Gastrocnemius medialis (tissue), 4 donors: ENCODE measurements around the gene IL16. TPM values are rescaled to one million over a fixed set of nuclear protein-coding genes. Genes with fewer than 3 reads are reported as not detected.
"Not testable (repeated sequence)": the region's sequence is repeated elsewhere in the genome, so short reads cannot be mapped to it uniquely, and the experiment has no call there.

ENCODE experiments used
- ATAC-seq, 2 donors: fragments of 150-250 bp; one replicate each; pipeline ENCODE4 v1.9.1; 2016
- DNase-seq, 2 donors: peaks; one replicate each; pipeline ENCODE4 v3.0.0-alpha.2; 2019
- H3K27ac ChIP-seq, 4 donors: fragments of 200-600 bp; sonication (generic); 1 replicate in 1 of 4; 2 replicates in 3 of 4; pipeline ENCODE4 v1.5.1; 2016 to 2018; ENCODE audit warnings: mild to moderate bottlenecking in 2 of 4, moderate library complexity in 1 of 4
- H3K27me3 ChIP-seq, 3 donors: fragments of 200-600 bp; sonication (generic) in 2 of 3; 1 replicate in 1 of 3; 2 replicates in 2 of 3; pipeline versions ENCODE4 v1.5.1 to v1.6.0; 2016 to 2019; ENCODE audit warnings: mild to moderate bottlenecking in 1 of 3, moderate library complexity in 1 of 3
- H3K36me3 ChIP-seq, 2 donors: fragments of 200-600 bp; sonication (generic) in 1 of 2; one replicate each; pipeline ENCODE4 v1.5.1; 2017 to 2018
- H3K4me1 ChIP-seq, 2 donors: fragments of 200-600 bp; sonication (generic) in 1 of 2; one replicate each; pipeline ENCODE4 v1.5.1; 2016 to 2017; ENCODE audit warnings: mild to moderate bottlenecking in 2 of 2
- H3K4me3 ChIP-seq, 4 donors: fragments of 200-600 bp; sonication (generic) in 3 of 4; 1 replicate in 1 of 4; 2 replicates in 3 of 4; pipeline ENCODE4 v1.5.1; 2016 to 2019; ENCODE audit warnings: mild to moderate bottlenecking in 2 of 4
- H3K9me3 ChIP-seq, 3 donors: fragments of 200-600 bp; sonication (generic) in 2 of 3; 1 replicate in 1 of 3; 2 replicates in 2 of 3; pipeline ENCODE4 v1.5.1; 2016 to 2019
- POLR2A ChIP-seq, 2 donors: fragments of 450-650 bp; IDR thresholded peaks; one replicate each; pipeline ENCODE4 v1.6.1; 2017; ENCODE audit warnings: antibody characterized with exemption in 2 of 2, mild to moderate bottlenecking in 2 of 2, moderate library complexity in 2 of 2
- in situ Hi-C, 4 donors: fragments of 200-750 bp; cut with MboI; loops; one replicate each; pipeline versions ENCODE4 v1.15.0 to v1.8.0; 2017; ENCODE audit warnings: low sequenced_read_pairs in 4 of 4
- intact Hi-C: fragments of 100-400 bp; cut with DNase I; formaldehyde crosslinking; loops from one replicate; pipeline ENCODE4 v1.15.1; 2023; ENCODE audit warnings: low total_unique reads
- total RNA-seq, 4 donors: library from RNA; depleted of rRNA; stranded (reverse); fragments of >200 nt; gene quantifications; one replicate each; pipeline versions ENCODE4 v1.1.0 to v1.2.3, GENCODE V29; 2016
- TF ChIP-seq, protein P1 (sequence below), 5 experiments: fragments of 450-650 bp in 3 of 5; fragments of 200-600 bp in 2 of 5; sonication (generic) in 2 of 5; IDR thresholded peaks in 4 of 5; conservative IDR thresholded peaks in 1 of 5; 1 replicate in 4 of 5; 2 replicates in 1 of 5; pipeline ENCODE4 v1.5.1; 2016 to 2019; ENCODE audit warnings: antibody characterized with exemption in 5 of 5, mild to moderate bottlenecking in 3 of 5, moderate library complexity in 3 of 5

Gene IL16
- total RNA-seq, 4 donors from 2014 or later: 3.3 to 4.5 (median 4.3) TPM

- no peak overlapping the region for H3K27ac ChIP-seq
- no peaks in the 10 kb centered on the region for H3K27me3 ChIP-seq
- no peak overlapping the region for H3K4me3 ChIP-seq
- intact Hi-C loops: no loop called here
- TF ChIP-seq, protein P1, sequence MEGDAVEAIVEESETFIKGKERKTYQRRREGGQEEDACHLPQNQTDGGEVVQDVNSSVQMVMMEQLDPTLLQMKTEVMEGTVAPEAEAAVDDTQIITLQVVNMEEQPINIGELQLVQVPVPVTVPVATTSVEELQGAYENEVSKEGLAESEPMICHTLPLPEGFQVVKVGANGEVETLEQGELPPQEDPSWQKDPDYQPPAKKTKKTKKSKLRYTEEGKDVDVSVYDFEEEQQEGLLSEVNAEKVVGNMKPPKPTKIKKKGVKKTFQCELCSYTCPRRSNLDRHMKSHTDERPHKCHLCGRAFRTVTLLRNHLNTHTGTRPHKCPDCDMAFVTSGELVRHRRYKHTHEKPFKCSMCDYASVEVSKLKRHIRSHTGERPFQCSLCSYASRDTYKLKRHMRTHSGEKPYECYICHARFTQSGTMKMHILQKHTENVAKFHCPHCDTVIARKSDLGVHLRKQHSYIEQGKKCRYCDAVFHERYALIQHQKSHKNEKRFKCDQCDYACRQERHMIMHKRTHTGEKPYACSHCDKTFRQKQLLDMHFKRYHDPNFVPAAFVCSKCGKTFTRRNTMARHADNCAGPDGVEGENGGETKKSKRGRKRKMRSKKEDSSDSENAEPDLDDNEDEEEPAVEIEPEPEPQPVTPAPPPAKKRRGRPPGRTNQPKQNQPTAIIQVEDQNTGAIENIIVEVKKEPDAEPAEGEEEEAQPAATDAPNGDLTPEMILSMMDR (IDR thresholded peaks at IDR 0.05 in 4 of 5, conservative IDR thresholded peaks at IDR 0.05 in 1 of 5): no peak
- no peak for TF ChIP-seq POLR2A (IDR thresholded peaks at IDR 0.05)
- H3K9me3 ChIP-seq: no peaks in the 10 kb centered on the region
- H3K36me3 ChIP-seq: no peaks in the 10 kb centered on the region
- H3K4me1 ChIP-seq: no peaks in the 10 kb centered on the region
- DNase-seq (no peak), ATAC-seq (no peak)
- in situ Hi-C loops: no loop called here
Observed at GRCh38 chr15:81199031-81199779, 2.5 kb downstream of the IL16 start.

DNA sequence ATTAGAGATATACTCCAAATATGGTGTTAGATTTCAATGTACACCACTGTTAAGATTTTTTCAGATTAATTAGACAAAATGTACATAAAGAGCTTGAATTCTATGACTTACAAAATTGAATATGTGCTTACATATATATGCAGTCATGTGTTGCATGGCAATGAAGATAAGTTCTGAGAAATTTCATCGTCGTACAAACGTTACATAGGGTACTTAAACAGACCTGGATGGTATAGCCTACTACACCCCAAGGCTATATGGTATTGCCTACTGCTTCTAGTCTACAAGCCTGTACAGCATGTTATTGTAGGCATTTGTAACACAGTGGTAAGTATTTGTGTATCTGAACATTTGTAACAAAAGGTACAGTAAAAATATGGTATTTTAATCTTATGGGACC is 9.3 kb downstream of the IL16 start:
- H3K27ac ChIP-seq: no peak overlapping the region
- intact Hi-C loops (no loop called here), in situ Hi-C loops (no loop called here)
- no peaks in the 10 kb centered on the region for H3K4me1 ChIP-seq
- TF ChIP-seq, protein P1 (IDR thresholded peaks at IDR 0.05 in 4 of 5, conservative IDR thresholded peaks at IDR 0.05 in 1 of 5): no peak
- TF ChIP-seq POLR2A (IDR thresholded peaks at IDR 0.05): no peak
- ATAC-seq (no peak), DNase-seq (no peak)
- H3K4me3 ChIP-seq: no peak overlapping the region
- H3K36me3 ChIP-seq: no peaks in the 10 kb centered on the region
- no peaks in the 10 kb centered on the region for H3K9me3 ChIP-seq
- no peaks in the 10 kb centered on the region for H3K27me3 ChIP-seq

GRCh38 chr15:81207987-81208386 is 11.3 kb downstream of the IL16 start:
- H3K27ac ChIP-seq, H3K4me3 ChIP-seq, H3K27me3 ChIP-seq, ATAC-seq, H3K36me3 ChIP-seq, H3K9me3 ChIP-seq, DNase-seq, intact Hi-C loops, H3K4me1 ChIP-seq, in situ Hi-C loops: not testable (repeated sequence)

DNA sequence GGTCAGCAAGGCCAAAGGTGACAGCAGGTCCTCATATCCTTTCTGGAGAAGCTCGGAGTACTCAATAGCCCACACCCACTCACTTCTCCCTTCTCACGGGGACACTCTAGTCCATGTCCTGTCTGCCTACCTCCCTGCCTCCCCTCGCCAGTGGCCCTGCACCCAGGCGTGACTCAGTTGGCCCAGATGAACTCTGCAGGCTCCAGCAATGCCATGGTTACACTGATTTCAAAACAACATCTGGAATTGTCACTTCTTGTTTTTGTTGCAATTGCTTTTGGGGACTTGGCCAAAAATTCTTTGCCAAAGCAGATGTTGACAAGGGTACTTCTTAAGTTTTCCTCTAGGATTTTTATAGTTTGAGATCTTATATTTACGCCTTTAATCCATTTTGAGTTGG is 13.0 kb downstream of the IL16 start:
- Histone ChIP-seq H3K36me3 (no peaks in the 10 kb centered on the region), H3K4me1 (no peaks in the 10 kb centered on the region), H3K9me3 (no peaks in the 10 kb centered on the region), H3K4me3 (no peak overlapping the region), H3K27ac (peak overlapping the region in 2 of 4 donors; percentile 4 to 38), H3K27me3 (no peaks in the 10 kb centered on the region)
- DNase-seq (peak in 1 of 2 donors; percentile 46), ATAC-seq (peak in 1 of 2 donors; percentile 69)
- in situ Hi-C loops: no loop called here
- no peak for TF ChIP-seq POLR2A (IDR thresholded peaks at IDR 0.05)
- TF ChIP-seq, protein P1 (IDR thresholded peaks at IDR 0.05 in 4 of 5, conservative IDR thresholded peaks at IDR 0.05 in 1 of 5): no peak
- intact Hi-C loops: no loop called here

DNA sequence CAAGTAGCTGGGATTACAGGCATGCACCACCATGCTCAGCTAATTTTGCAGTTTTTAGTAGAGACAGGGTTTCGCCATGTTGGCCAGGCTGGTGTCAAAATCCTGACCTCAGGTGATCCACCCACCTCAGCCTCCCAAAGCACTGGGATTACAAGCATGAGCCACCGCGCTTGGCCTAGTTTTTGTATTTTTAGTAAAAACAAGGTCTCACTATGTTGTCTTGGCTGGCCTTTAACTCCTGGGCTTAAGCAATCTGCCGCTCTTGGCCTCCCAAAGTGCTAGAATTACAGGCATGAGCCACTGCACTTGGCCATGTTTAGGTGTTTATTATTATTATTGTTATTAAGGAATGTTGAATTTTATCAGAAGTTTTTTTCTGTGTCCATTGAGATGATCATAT is 14.7 kb downstream of the IL16 start:
- TF ChIP-seq, protein P1 (IDR thresholded peaks at IDR 0.05 in 4 of 5, conservative IDR thresholded peaks at IDR 0.05 in 1 of 5): no peak
- no peak for TF ChIP-seq POLR2A (IDR thresholded peaks at IDR 0.05)
- Histone ChIP-seq H3K4me3 (no peak overlapping the region), H3K27me3 (no peaks in the 10 kb centered on the region), H3K9me3 (no peaks in the 10 kb centered on the region), H3K27ac (peak overlapping the region in 1 of 4 donors; percentile 24), H3K4me1 (no peaks in the 10 kb centered on the region), H3K36me3 (no peaks in the 10 kb centered on the region)
- in situ Hi-C loops: no loop called here
- peak; percentile 36 to 56 for ATAC-seq
- intact Hi-C loops: no loop called here
- peak in 1 of 2 donors; percentile 52 for DNase-seq
